BE2C (cell line): ENCODE results near the gene RPS8.
"Not testable (repeated sequence)": the region's sequence is repeated elsewhere in the genome, so short reads cannot be mapped to it uniquely, and the experiment has no call there.

ENCODE experiments used
- DNase-seq: peaks from one replicate; pipeline ENCODE4 v3.0.0-alpha.2; 2020
- H3K27me3 ChIP-seq: fragments of 250-450 bp; sonication (Bioruptor Pico); 2 replicates; pipeline ENCODE4 v1.5.1; 2020; ENCODE audit warnings: mild to moderate bottlenecking
- H3K36me3 ChIP-seq: fragments of 250-450 bp; sonication (Bioruptor Pico); 2 replicates; pipeline ENCODE4 v1.5.1; 2020; ENCODE audit warnings: mild to moderate bottlenecking
- H3K4me1 ChIP-seq: fragments of 250-450 bp; sonication (Bioruptor Pico); 2 replicates; pipeline ENCODE4 v1.5.1; 2020
- H3K4me3 ChIP-seq: 2 replicates; pipeline ENCODE4 v1.5.1; 2011; ENCODE audit warnings: low read depth, low read length
- H3K9me3 ChIP-seq: fragments of 250-450 bp; sonication (Bioruptor Pico); 2 replicates; pipeline ENCODE4 v1.5.1; 2020
- CTCF ChIP-seq: IDR thresholded peaks from 2 replicates; pipeline ENCODE4 v1.5.1; 2012; ENCODE audit warnings: mild to moderate bottlenecking, low read depth, low read length

The RPS8 gene

GRCh38 chr1:44810101-44810761, 34.9 kb downstream of the RPS8 start:
- Histone ChIP-seq H3K9me3 (no peaks in the 10 kb centered on the region), H3K4me3 (no peak overlapping the region), H3K27me3 (no peaks in the 10 kb centered on the region), H3K36me3 (no peaks in the 10 kb centered on the region), H3K4me1 (peaks cover 20% of the 10 kb centered on the region)
- no peak for TF ChIP-seq CTCF
- no peak for DNase-seq

GRCh38 chr1:44810762-44811105, 35.4 kb downstream of the RPS8 start:
- not testable (repeated sequence) for DNase-seq, H3K36me3 ChIP-seq, H3K9me3 ChIP-seq, H3K27me3 ChIP-seq, H3K4me3 ChIP-seq
- H3K4me1 ChIP-seq = peaks cover 20% of the 10 kb centered on the region

GRCh38 chr1:44811234-44811633, 35.9 kb downstream of the RPS8 start:
- Histone ChIP-seq H3K9me3 (no peaks in the 10 kb centered on the region), H3K4me3 (no peak overlapping the region), H3K36me3 (no peaks in the 10 kb centered on the region), H3K27me3 (no peaks in the 10 kb centered on the region), H3K4me1 (peaks cover 20% of the 10 kb centered on the region)
- no peak for DNase-seq
- TF ChIP-seq CTCF = no peak

- H3K9me3 ChIP-seq = no peaks in the 10 kb centered on the region
- no peak overlapping the region for H3K4me3 ChIP-seq
- H3K27me3 ChIP-seq = no peaks in the 10 kb centered on the region
- H3K4me1 ChIP-seq = peaks cover 7% of the 10 kb centered on the region
- no peak for DNase-seq
- no peaks in the 10 kb centered on the region for H3K36me3 ChIP-seq
- TF ChIP-seq CTCF = no peak
These were observed 37.6 kb downstream of the RPS8 start for GRCh38 chr1:44812822-44813543.

- H3K36me3 ChIP-seq, H3K27me3 ChIP-seq, H3K4me1 ChIP-seq, H3K4me3 ChIP-seq, H3K9me3 ChIP-seq, DNase-seq: not testable (repeated sequence)
These were observed 40.6 kb downstream of the RPS8 start for GRCh38 chr1:44815926-44816325.

GRCh38 chr1:44817307-44817706, 42.0 kb downstream of the RPS8 start:
- Histone ChIP-seq H3K9me3 (no peaks in the 10 kb centered on the region), H3K27me3 (no peaks in the 10 kb centered on the region), H3K4me1 (no peaks in the 10 kb centered on the region), H3K4me3 (no peak overlapping the region), H3K36me3 (no peaks in the 10 kb centered on the region)
- no peak for DNase-seq
- no peak for TF ChIP-seq CTCF

GRCh38 chr1:44817771-44818495, 42.6 kb downstream of the RPS8 start:
- DNase-seq = no peak
- Histone ChIP-seq H3K4me3 (no peak overlapping the region), H3K27me3 (no peaks in the 10 kb centered on the region), H3K4me1 (no peaks in the 10 kb centered on the region), H3K9me3 (no peaks in the 10 kb centered on the region), H3K36me3 (no peaks in the 10 kb centered on the region)
- no peak for TF ChIP-seq CTCF
